HG03139 (cell line): ENCODE measurements around the gene PDCD1.
"Not testable (repeated sequence)": the region's sequence is repeated elsewhere in the genome, so short reads cannot be mapped to it uniquely, and the experiment has no call there.

Experiments used
- ATAC-seq: cut with Tn5 transposase; IDR thresholded peaks from one replicate; pipeline ENCODE4 v1.9.1; 2021; ENCODE audit not compliant: unreplicated experiment

Gene PDCD1

GRCh38 chr2:241814643-241815476 lies 43.8 kb downstream of the PDCD1 start:
- ATAC-seq: no peak

- ATAC-seq: no peak
These were observed 44.4 kb downstream of the PDCD1 start for GRCh38 chr2:241814393-241814642.

- ATAC-seq: no peak
These were observed 44.9 kb downstream of the PDCD1 start for GRCh38 chr2:241813644-241814392.

GRCh38 chr2:241812730-241813643 lies 45.7 kb downstream of the PDCD1 start:
- no peak for ATAC-seq

- no peak for ATAC-seq
These were observed 46.6 kb downstream of the PDCD1 start for GRCh38 chr2:241811952-241812729.

- no peak for ATAC-seq
These were observed 47.3 kb downstream of the PDCD1 start for GRCh38 chr2:241811201-241811951.

GRCh38 chr2:241810307-241811200 lies 48.1 kb downstream of the PDCD1 start:
- ATAC-seq: no peak

GRCh38 chr2:241809383-241810306 lies 49.0 kb downstream of the PDCD1 start:
- no peak for ATAC-seq

GRCh38 chr2:241808721-241809382 lies 49.8 kb downstream of the PDCD1 start, which contains the start of gene NEU4:
NEU4 (plus strand) TSS chr2:241809193; CDS start chr2:241814485, 5,292 bp downstream.
- no peak for ATAC-seq

GRCh38 chr2:241808051-241808720 lies 50.5 kb downstream of the PDCD1 start:
- no peak for ATAC-seq

GRCh38 chr2:241806217-241806616 lies 52.5 kb downstream of the PDCD1 start:
- ATAC-seq: not testable (repeated sequence)

- ATAC-seq: no peak
These were observed 54.1 kb downstream of the PDCD1 start for GRCh38 chr2:241804326-241805229.

- no peak for ATAC-seq
These were observed 55.0 kb downstream of the PDCD1 start for GRCh38 chr2:241803387-241804325.
